ENCODE data around the gene DOCK10.

- TF ChIP-seq, protein P1, sequence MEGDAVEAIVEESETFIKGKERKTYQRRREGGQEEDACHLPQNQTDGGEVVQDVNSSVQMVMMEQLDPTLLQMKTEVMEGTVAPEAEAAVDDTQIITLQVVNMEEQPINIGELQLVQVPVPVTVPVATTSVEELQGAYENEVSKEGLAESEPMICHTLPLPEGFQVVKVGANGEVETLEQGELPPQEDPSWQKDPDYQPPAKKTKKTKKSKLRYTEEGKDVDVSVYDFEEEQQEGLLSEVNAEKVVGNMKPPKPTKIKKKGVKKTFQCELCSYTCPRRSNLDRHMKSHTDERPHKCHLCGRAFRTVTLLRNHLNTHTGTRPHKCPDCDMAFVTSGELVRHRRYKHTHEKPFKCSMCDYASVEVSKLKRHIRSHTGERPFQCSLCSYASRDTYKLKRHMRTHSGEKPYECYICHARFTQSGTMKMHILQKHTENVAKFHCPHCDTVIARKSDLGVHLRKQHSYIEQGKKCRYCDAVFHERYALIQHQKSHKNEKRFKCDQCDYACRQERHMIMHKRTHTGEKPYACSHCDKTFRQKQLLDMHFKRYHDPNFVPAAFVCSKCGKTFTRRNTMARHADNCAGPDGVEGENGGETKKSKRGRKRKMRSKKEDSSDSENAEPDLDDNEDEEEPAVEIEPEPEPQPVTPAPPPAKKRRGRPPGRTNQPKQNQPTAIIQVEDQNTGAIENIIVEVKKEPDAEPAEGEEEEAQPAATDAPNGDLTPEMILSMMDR (conservative IDR thresholded peaks at IDR 0.05; ENCODE audit: low read length), result no peak
- no peak for TF ChIP-seq EZH2phosphoT487 (IDR thresholded peaks at IDR 0.05; ENCODE audit: borderline replicate concordance, low read depth, low read length)
Measured at GRCh38 chr2:224846161-224846560, 196.1 kb downstream of the DOCK10 start.
